RPMI8226 (cell line): ENCODE results near the gene TMEM198.

Experiments used
- DNase-seq: peaks from one replicate; pipeline ENCODE4 v3.0.0-alpha.2; 2015

TMEM198 gene

GRCh38 chr2:219526320-219527075 is 17.3 kb upstream of the TMEM198 start:
- no peak for DNase-seq

GRCh38 chr2:219527076-219527394 is 16.8 kb upstream of the TMEM198 start:
- no peak for DNase-seq

- DNase-seq, result no peak
Measured at GRCh38 chr2:219527472-219527871, 16.4 kb upstream of the TMEM198 start.

- peak; percentile 81 for DNase-seq
Measured at GRCh38 chr2:219530048-219530963, 13.5 kb upstream of the TMEM198 start.

- DNase-seq, result no peak
Measured at GRCh38 chr2:219531639-219532377, 12.0 kb upstream of the TMEM198 start.

- DNase-seq, result no peak
Measured at GRCh38 chr2:219532378-219532649, 11.5 kb upstream of the TMEM198 start.

- no peak for DNase-seq
Measured at GRCh38 chr2:219533930-219534661, 9.7 kb upstream of the TMEM198 start.

- DNase-seq, result no peak
Measured at GRCh38 chr2:219536425-219536824, 7.4 kb upstream of the TMEM198 start.

- DNase-seq, result no peak
Measured at GRCh38 chr2:219536967-219537366, 6.9 kb upstream of the TMEM198 start.

GRCh38 chr2:219537657-219538488 is 6.0 kb upstream of the TMEM198 start:
- no peak for DNase-seq

GRCh38 chr2:219538504-219538951 is 5.3 kb upstream of the TMEM198 start:
- no peak for DNase-seq

GRCh38 chr2:219538956-219539788 is 4.7 kb upstream of the TMEM198 start:
- DNase-seq, result no peak

GRCh38 chr2:219539926-219540678 is 3.7 kb upstream of the TMEM198 start:
- no peak for DNase-seq

- DNase-seq, result no peak
Measured at GRCh38 chr2:219540784-219541504, 2.9 kb upstream of the TMEM198 start.

GRCh38 chr2:219541611-219542180 is 2.1 kb upstream of the TMEM198 start:
- DNase-seq, result peak; percentile 89

- peak; percentile 55 for DNase-seq
Measured at GRCh38 chr2:219542931-219543595, 765 bp upstream of the TMEM198 start.

GRCh38 chr2:219544567-219544966 is 739 bp downstream of the TMEM198 start:
- DNase-seq, result no peak

GRCh38 chr2:219545295-219545942 is 1.6 kb downstream of the TMEM198 start:
- no peak for DNase-seq
